ENCODE measurements around the gene XYLT1.

Gene XYLT1

DNA sequence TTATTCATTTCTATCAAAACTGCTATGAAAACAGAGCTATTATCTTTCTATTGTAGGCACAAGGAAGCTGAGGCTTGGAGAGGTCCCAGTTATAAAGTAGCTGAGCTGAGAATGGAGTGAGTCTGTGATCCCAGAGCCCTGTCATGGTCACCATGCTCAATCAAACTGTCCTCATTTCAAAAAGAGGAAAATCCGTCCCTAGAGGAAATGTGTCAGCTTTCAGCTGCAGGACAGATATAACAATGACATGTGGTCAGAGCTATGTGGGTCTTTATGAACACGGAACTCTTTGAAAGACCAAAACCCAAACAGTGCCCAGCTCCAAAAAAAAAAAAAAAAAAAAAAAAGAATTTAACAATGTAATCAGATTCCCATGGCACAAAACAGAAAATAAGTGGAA lies 266.1 kb downstream of the XYLT1 start:
- DNase-seq (ENCODE audit: low read depth, low spot score) = no peak

DNA sequence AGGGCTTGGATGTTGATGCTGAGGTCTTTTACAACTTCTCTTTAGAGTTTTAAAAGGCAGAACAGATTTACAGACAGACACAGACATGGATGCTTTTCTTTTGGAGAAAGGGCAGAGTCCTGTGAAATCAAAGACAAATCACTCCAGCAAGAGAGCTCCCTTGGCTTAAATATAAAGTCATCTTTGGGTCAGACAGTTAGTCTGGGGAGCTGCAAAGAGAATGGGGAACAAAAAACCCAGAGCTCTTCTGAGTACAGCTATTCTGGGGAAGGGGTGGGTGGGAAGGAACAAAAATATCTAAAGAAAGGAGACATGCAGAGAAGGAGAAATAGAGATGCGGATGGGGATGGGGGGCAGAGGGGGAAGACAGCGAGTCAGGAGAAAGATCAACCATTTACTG lies 266.6 kb downstream of the XYLT1 start:
- DNase-seq (ENCODE audit: low read depth, low spot score) = no peak

DNA sequence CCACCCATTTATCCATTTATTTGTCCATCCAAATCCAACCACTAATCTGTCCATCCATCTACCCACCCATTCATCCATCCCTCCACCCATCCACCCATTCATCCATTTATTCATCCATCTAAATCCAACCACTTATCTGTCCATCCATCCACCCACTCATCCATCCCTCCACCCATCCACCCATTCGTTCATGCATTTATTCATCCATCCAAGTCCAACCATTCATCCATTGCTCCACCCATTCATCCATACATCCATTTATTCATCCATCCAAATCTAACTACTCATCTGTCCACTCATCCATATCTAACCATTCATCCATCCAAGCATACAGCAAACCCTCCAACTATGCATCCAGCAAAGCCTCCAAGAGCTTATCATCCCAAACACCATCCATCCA lies 267.3 kb downstream of the XYLT1 start:
- no peak for DNase-seq (ENCODE audit: low read depth, low spot score)

GRCh38 chr16:17199135-17199534 lies 271.6 kb downstream of the XYLT1 start:
- no peak for DNase-seq (ENCODE audit: low read depth, low spot score)

GRCh38 chr16:17196526-17196925 lies 274.2 kb downstream of the XYLT1 start:
- DNase-seq (ENCODE audit: low read depth, low spot score) = no peak

DNA sequence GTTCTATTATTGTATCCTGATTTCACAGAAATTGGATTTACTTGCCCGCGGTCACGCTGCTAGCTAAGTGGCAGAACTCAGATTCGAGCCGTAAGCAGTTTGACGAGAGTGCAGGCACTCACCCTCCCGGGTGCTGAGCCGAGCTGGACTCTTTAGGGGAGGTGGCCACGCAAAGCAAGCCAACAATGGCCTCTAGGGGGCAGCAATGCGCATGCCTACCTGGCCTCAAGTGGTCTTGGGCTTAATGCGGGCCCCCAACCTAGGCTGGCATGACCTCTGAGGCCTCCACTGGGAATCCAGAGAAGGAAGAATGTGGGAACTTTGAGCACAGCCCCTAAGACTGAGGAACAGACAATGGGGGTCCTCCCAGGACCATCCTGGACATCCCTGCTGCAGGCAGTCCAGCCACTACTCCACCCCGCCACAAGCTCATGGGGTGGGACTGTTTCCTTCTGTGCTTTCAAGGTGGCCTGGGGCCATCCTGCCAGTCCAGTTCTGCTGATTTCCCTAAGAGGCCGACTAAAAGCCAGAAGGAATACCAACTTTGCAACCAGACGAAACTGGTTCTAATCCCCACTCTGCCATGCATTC lies 276.5 kb downstream of the XYLT1 start:
- DNase-seq (ENCODE audit: low read depth, low spot score) = peak; percentile 27

DNA sequence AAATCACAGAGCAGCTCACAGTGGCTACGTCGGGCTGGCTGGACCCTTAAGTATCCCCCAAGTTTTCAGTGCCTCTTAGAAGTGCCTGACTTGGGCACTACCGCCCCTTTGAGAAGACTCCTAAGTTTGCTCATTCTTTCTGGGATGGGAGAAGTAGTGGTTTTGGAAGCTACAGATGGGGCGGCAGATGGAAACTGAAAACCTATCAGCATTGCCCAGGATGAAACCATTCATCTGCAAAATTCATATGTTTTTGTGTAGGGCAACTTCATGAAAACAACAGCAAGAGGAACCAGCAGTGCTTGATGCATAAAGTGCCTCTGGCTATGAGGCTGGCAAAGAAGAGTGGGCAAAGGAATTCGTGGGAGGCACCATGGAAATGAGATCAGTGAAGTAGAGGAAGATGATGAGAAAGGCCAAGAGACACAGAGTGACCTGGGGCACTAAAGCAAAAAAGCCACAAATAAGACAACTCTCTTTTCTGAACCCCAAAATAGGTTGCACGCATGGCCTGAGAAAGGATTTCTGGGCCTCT lies 277.1 kb downstream of the XYLT1 start:
- DNase-seq (ENCODE audit: low read depth, low spot score) = no peak

- DNase-seq (ENCODE audit: low read depth, low spot score) = no peak
These were observed 286.7 kb downstream of the XYLT1 start for GRCh38 chr16:17184026-17184425.

DNA sequence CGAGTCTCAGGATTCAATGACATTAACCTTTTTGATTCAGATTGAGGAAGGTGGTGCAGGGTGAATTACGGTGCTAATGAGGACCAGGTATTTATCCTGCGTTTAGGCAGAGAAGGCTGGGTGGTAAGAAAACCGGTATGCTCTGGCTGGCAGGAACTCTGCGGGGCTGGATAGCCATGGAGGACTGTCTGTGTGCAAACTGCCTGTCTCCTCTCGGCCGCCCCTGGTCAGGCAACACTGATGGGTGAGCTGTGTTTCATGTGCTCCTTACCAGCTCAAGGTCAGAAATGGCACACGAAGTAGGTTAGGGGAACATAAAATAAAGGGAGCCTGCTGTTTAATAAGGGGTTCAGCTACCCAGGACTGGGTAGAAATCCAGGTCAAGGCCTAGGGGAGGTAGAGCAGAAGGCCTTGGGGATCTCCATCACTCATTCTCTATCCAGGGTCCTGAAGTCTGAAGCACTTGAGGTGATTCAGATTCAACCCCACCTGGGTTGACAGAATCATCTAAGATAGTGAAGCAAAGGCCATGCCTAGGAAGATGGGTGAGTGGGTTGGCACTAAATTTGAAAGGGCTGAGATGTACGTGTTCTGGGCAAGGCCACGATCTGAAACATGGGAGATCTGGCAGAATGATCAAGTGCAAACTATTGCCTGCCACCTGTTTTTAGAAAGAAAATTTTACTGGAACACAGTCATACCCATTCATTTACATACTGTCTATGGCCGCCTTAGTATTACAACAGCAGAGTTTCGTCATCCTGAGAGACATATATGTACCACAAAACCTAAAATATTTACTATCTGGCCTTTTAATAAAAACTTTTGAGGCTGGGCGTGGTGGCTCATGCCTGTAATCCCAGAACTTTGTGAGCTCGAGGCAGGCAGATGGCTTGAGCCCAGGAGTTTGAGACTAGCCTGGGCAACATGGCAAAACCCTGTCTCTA lies 292.5 kb downstream of the XYLT1 start:
- DNase-seq (ENCODE audit: low read depth, low spot score) = peak; percentile 19

DNA sequence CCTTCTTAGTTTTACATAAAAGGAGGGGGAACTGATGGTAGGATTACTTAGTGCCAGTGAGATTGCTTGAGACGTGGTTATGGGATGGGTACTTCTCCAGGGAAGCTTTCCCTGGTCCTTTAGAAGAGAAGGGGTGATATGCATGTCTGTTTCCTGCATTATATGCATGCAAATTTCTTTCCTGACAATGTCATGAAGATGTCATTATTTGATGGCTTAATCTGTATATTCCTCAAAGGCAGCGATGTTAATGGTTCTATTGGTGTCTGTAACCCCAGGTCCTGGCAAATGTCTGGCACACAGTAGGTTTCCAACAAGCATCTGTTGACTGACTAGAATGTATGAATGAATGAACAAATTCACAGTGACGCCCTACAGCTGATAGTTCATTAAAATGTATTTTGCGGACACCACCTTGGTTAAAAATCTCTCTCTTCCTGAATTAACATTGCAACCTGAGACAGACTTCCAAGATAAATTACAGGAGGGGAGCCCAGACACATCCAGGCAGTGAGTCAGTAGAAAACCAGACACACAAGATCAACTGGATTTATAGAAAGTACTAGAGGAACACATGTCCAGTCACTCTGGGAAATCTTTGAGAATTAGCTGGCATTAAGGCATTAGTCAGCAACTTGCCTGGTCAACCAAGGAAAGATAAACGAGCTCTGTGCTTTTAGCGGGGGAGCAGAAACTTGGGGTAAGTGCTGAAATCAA lies 293.4 kb downstream of the XYLT1 start:
- peak; percentile 29 for DNase-seq (ENCODE audit: low read depth, low spot score)

DNA sequence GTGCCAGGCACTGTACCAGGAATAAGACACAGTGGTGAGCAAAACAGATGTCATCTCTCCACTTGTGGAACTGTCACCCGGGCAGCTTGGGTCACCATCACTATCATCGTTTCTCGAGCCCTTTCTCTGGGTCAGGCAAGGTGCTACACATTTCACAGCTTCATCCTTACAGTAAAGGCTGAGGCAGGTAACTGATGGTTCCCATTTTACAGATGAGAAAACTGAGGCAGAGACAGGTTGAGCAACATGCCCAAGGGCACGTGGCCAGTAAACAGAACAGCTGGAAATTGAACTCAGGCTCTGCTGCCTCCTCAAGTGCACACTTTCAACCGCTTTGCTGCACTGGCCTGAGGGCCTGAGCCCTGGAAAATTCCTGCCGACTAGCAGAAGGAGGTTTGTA lies 294.6 kb downstream of the XYLT1 start:
- DNase-seq (ENCODE audit: low read depth, low spot score) = no peak

GRCh38 chr16:17173281-17173680 lies 297.5 kb downstream of the XYLT1 start:
- DNase-seq (ENCODE audit: low read depth, low spot score) = peak; percentile 52

DNA sequence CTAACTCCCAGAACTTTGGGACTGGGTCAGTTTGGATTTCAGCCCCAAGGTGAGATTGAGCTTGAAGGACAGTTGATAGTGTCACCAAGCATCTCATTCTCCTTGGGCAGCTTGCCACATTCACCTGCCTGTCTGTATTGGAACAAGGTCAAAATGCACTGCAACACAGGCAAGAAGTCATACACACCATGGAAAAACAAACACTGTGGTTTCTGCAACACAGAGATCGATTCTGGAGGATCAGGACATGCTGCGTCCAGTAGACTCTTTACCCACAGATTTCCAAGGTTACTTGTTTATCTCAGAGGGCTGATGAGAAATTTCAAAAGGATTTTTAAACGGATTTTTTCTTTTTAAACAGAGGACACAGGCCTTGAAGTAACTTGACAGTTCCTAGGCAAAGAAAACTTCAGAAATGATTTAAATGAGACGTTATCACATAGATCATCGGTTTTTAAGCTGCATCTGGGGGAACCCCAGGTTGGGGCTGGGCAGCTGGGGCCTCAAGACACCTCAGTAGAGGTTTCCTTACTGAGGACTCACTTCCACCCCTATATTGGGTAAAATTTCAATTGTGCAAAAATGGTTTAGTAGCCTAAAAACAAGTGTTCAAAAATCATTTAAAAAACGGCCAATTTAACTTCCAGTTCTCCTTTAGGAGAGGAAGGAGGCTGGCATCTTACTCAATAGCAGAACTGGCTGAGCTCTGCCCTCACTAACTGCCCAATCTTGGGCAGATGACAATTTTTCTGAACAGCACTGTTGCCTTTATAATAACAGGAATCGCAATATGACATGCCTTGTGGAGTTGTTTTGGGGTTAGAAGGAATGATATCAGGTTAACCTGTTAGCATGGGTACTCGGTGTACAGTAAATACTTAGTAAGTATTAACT lies 299.3 kb downstream of the XYLT1 start:
- DNase-seq (ENCODE audit: low read depth, low spot score) = no peak

- DNase-seq (ENCODE audit: low read depth, low spot score) = no peak
These were observed 300.3 kb downstream of the XYLT1 start for GRCh38 chr16:17170435-17170834.

- DNase-seq (ENCODE audit: low read depth, low spot score) = no peak
These were observed 302.6 kb downstream of the XYLT1 start for GRCh38 chr16:17168181-17168580.

GRCh38 chr16:17166095-17166494 lies 304.7 kb downstream of the XYLT1 start:
- peak; percentile 25 for DNase-seq (ENCODE audit: low read depth, low spot score)

GRCh38 chr16:17162560-17162959 lies 308.2 kb downstream of the XYLT1 start:
- no peak for DNase-seq (ENCODE audit: low read depth, low spot score)

DNA sequence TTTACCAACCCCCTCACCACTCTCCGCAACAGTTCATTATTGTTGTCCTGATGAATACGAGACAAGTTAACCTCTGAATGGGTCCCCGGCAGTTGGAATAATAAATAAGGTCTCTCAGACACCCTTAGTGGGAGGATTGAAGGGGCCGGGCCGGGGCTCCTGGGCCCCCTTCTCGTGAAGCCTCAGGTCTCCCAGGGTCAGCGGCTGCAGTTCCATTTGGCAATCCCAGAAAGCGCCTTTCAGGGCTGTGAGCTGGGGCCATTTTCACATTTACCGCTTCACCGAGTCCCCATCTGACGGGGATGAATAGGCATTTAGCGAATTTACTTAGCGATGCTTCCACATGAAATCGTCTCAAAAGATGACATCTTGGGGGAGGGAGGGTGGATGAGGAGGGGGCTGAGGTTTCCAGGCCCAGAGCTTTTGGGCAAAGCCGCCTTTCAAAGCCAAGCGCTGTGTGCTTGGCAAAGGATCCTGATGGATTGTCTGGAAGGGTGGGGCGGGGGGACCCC lies 309.8 kb downstream of the XYLT1 start:
- peak; percentile 7 for DNase-seq (ENCODE audit: low read depth, low spot score)

DNA sequence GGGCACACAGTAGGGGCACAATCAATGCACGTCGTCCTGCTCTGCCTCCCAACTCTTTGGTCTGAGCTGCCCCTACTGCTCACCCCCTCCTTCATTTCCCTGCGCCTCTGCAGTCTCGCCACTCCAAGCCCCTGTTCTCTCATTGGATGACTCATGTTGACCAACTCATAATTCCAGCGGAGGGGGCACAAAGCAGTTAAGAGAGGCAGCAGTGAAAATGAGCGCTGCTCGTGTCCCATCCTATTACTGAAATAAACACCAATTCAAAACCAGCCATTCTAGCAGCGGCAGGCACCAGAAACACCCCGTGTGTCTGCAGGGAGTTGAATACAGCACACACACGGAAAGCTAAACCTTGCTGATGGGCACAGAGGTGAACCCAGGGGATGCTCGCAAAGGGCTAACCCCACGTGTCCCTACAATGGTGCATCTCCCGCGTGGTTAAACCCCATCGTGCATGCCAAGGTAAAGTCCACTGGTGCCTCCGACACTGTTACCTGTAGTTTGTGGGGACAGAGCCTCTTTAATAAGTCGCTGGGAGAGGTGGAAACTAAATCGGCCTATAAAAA lies 310.4 kb downstream of the XYLT1 start:
- DNase-seq (ENCODE audit: low read depth, low spot score) = peak; percentile 58

DNA sequence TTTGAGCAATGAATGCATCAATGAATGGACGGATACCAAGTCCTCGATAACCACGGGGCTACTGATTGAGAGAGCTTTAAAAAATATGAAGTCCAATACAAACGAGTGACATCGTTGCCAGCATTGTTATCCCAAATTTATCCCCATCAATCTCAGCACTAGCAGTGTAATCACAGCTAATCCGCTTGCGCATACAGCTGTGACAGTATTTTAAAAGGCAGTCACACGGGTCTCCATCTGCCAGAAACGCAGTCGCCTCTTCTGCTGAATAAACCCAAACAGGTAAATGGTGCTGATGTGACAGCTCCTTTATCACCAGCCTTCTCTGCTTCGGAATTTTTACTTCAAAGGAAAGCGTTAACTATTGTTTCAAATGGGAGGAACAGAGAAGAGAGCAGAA lies 311.1 kb downstream of the XYLT1 start:
- peak; percentile 7 for DNase-seq (ENCODE audit: low read depth, low spot score)

DNA sequence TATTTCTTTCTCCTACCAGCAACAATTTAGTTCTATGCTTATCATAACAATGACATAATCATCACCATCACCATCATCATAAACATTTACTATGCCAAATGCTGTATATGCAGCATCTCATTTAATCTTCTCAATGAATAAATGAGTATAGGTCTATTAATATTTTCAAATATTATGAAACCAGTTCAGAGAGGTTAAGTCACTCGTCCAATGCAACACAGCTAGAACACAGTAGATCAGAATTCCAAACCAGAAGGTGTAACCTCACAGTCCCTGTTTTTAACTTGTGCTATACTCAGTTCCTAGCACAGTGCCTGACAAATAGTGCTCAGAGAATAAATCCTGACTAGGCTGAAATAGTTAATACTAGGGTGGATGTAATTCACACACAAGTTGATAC lies 314.8 kb downstream of the XYLT1 start:
- DNase-seq (ENCODE audit: low read depth, low spot score) = no peak
